NCI-H510A (cell line): ENCODE data around the gene NCOR2.

Experiments
- DNase-seq: peaks from one replicate; lab custom pipeline; 2025; lab: John Stamatoyannopoulos, UW

Gene NCOR2

GRCh38 chr12:124566997-124567672, at the start of gene NCOR2:
Gene NCOR2 (minus strand): TSS chr12:124567612. CDS start chr12:124495251, 72,361 bp downstream.
- DNase-seq = no peak

GRCh38 chr12:124616394-124617221, 49.2 kb upstream of the NCOR2 start:
- no peak for DNase-seq

- DNase-seq = no peak
Observed at GRCh38 chr12:124614512-124615292, 47.3 kb upstream of the NCOR2 start.

GRCh38 chr12:124613151-124613585, 45.8 kb upstream of the NCOR2 start:
- no peak for DNase-seq

GRCh38 chr12:124612410-124612680, 44.9 kb upstream of the NCOR2 start:
- no peak for DNase-seq

GRCh38 chr12:124611559-124612409, 44.4 kb upstream of the NCOR2 start:
- no peak for DNase-seq

- DNase-seq = no peak
Observed at GRCh38 chr12:124610629-124611558, 43.5 kb upstream of the NCOR2 start.

- DNase-seq = no peak
Observed at GRCh38 chr12:124610021-124610612, 42.7 kb upstream of the NCOR2 start.

GRCh38 chr12:124609041-124609989, 41.9 kb upstream of the NCOR2 start:
- peak; percentile 97 for DNase-seq

- no peak for DNase-seq
Observed at GRCh38 chr12:124608450-124608870, 41.0 kb upstream of the NCOR2 start.

- no peak for DNase-seq
Observed at GRCh38 chr12:124607681-124608425, 40.4 kb upstream of the NCOR2 start.

- no peak for DNase-seq
Observed at GRCh38 chr12:124605883-124606774, 38.7 kb upstream of the NCOR2 start.

GRCh38 chr12:124605150-124605882, 37.9 kb upstream of the NCOR2 start:
- no peak for DNase-seq

- DNase-seq = no peak
Observed at GRCh38 chr12:124604264-124604680, 36.9 kb upstream of the NCOR2 start.

GRCh38 chr12:124603831-124604251, 36.4 kb upstream of the NCOR2 start:
- no peak for DNase-seq

GRCh38 chr12:124603100-124603541, 35.7 kb upstream of the NCOR2 start:
- DNase-seq = no peak
